ENCODE results near the gene SPPL2A. TPM values are rescaled to one million over a fixed set of nuclear protein-coding genes. Genes with fewer than 3 reads are reported as not detected.
A peak's percentile ranks its signal among the peaks of the same experiment; 100 is the strongest.

The SPPL2A gene
- total RNA-seq, 1 experiment from 2014 or later, result 115 TPM

DNA sequence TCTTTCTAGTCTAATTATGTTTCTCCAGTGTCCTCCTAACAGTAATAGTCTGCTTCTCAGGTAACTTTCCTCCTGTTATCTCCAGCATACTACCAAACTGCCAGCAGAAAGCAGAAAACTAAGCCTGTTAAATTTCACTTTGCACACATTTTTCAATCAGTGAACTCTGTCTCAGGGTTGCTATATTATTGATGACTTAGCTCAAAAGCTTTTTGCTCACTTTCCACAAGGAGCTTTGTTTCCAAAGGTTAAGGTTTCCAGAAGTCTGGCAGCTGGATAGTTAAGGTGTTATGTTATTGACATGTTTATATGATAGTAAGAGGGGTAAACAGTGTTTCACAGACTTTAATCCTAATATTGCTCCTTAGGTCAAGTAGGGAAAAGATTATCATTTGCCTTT, 84.0 kb downstream of the SPPL2A start:
- TF ChIP-seq, protein P1, sequence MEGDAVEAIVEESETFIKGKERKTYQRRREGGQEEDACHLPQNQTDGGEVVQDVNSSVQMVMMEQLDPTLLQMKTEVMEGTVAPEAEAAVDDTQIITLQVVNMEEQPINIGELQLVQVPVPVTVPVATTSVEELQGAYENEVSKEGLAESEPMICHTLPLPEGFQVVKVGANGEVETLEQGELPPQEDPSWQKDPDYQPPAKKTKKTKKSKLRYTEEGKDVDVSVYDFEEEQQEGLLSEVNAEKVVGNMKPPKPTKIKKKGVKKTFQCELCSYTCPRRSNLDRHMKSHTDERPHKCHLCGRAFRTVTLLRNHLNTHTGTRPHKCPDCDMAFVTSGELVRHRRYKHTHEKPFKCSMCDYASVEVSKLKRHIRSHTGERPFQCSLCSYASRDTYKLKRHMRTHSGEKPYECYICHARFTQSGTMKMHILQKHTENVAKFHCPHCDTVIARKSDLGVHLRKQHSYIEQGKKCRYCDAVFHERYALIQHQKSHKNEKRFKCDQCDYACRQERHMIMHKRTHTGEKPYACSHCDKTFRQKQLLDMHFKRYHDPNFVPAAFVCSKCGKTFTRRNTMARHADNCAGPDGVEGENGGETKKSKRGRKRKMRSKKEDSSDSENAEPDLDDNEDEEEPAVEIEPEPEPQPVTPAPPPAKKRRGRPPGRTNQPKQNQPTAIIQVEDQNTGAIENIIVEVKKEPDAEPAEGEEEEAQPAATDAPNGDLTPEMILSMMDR (IDR thresholded peaks at IDR 0.05; ENCODE audit: unreplicated experiment), result no peak
- H3K4me3 Mint-ChIP-seq (ENCODE audit: low read depth, unreplicated experiment), result no peak overlapping the region
- no peak for DNase-seq
- H3K27ac Mint-ChIP-seq (ENCODE audit: unreplicated experiment), result no peak overlapping the region
- no TSS peak for BruUV-seq (replicated peaks)
- H3K27me3 Mint-ChIP-seq (ENCODE audit: unreplicated experiment), result no peaks in the 10 kb centered on the region
- H3K9me3 Mint-ChIP-seq (ENCODE audit: low read depth, unreplicated experiment), result no peaks in the 10 kb centered on the region
- intact Hi-C loops (cut with micrococcal nuclease; ENCODE audit: unreplicated experiment), result no loop called here
- peaks cover 30% of the 10 kb centered on the region for H3K4me1 Mint-ChIP-seq (ENCODE audit: low read depth, unreplicated experiment)
- CTCF ChIA-PET, result interaction anchor here (0.7 kb wide), 1 partner anchor 10 kb away, joined by 3 read pairs; no protein-coding TSS in a partner anchor
- H3K36me3 Mint-ChIP-seq (ENCODE audit: insufficient read depth, unreplicated experiment), result peaks cover 26% of the 10 kb centered on the region

DNA sequence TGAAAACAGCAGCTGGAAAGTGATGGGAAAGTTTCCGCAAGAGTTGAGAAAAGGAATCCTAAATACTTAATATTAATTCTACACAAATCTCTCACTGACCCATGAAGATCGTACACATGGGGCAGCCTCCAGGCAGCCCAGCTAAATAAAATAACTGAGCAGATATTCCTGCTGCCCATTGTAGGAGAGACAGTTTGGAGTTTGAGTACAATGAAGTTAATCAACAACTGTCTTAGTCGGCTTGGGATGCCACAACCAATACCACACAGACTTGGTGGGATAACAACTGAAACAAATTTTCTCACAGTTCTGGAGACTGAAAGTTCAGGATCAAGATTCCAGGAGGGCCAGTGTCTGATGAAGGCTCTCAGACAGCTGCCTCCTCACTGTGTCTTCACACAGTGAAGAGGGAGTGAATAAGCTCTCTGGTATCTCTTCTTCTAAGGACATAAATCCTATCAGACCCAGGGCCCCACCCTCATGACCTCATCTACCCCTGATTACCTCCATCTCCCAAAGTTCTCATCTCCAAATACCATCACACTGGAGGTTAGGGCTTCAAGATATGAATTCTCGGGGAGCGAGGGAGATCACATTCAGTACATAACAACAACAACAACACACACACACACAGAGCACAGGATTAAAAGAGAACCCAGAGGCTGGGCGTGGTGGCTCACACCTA, 88.6 kb downstream of the SPPL2A start:
- H3K4me3 Mint-ChIP-seq (ENCODE audit: low read depth, unreplicated experiment), result no peak overlapping the region

DNA sequence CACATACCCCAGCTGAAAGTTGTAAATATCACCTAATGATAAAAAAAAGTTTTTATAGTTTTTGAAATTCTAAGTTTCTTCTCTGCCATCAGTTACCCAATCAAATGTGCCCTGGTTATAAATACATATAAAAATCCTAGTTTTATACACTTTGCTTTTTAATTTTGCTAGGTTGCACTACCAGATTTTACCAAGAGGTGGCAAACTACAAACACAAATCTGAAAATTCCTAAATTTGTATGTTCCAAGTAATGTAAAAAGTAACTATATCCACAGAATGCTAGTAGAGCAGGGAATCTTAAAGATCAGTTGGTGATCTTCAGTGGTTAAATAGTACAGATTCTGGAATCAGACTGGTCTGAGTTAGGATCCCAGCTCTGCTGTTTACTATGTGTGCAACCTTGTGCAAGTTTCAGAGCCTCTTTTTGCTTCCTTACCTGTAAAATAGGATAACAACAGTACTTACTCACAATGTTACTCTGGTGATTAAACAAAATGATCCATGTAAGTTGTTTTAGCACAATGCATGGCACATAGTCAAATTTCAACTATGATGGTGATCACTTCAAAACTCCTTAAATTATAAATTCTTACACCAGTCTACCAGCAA, 89.9 kb downstream of the SPPL2A start:
- peak; percentile 27 for DNase-seq
- intact Hi-C loops (cut with micrococcal nuclease; ENCODE audit: unreplicated experiment), result loop anchor here (1.0 kb wide), 2 partner anchors 202 to 232 kb away; no protein-coding TSS in a partner anchor
- H3K4me3 Mint-ChIP-seq (ENCODE audit: low read depth, unreplicated experiment), result no peak overlapping the region
- peaks cover 9% of the 10 kb centered on the region for H3K4me1 Mint-ChIP-seq (ENCODE audit: low read depth, unreplicated experiment)
- CTCF ChIA-PET, result interaction anchor here (1.9 kb wide), 1 partner anchor 210 kb away, joined by 7 read pairs; no protein-coding TSS in a partner anchor
- no TSS peak for BruUV-seq (replicated peaks)
- TF ChIP-seq, protein P1 (IDR thresholded peaks at IDR 0.05; ENCODE audit: unreplicated experiment), result peak; percentile 68
- no peaks in the 10 kb centered on the region for H3K9me3 Mint-ChIP-seq (ENCODE audit: low read depth, unreplicated experiment)
- H3K36me3 Mint-ChIP-seq (ENCODE audit: insufficient read depth, unreplicated experiment), result peaks cover 12% of the 10 kb centered on the region
- H3K27ac Mint-ChIP-seq (ENCODE audit: unreplicated experiment), result no peak overlapping the region
- no peaks in the 10 kb centered on the region for H3K27me3 Mint-ChIP-seq (ENCODE audit: unreplicated experiment)

More for the DNA sequence above, 88.6 kb downstream of the SPPL2A start:
- intact Hi-C loops (cut with micrococcal nuclease; ENCODE audit: unreplicated experiment), result no loop called here
- Mint-ChIP-seq H3K4me1 (ENCODE audit: low read depth, unreplicated experiment) (peaks cover 17% of the 10 kb centered on the region), H3K9me3 (ENCODE audit: low read depth, unreplicated experiment) (no peaks in the 10 kb centered on the region), H3K36me3 (ENCODE audit: insufficient read depth, unreplicated experiment) (peaks cover 12% of the 10 kb centered on the region), H3K27me3 (ENCODE audit: unreplicated experiment) (no peaks in the 10 kb centered on the region), H3K27ac (ENCODE audit: unreplicated experiment) (peak overlapping the region; percentile 32)
- DNase-seq, result no peak
- CTCF ChIA-PET, result interaction anchor here (0.6 to 1.9 kb wide), 2 partner anchors 208 to 225 kb away, joined by 4 to 7 read pairs; no protein-coding TSS in a partner anchor
- BruUV-seq (replicated peaks), result no TSS peak
- TF ChIP-seq, protein P1 (IDR thresholded peaks at IDR 0.05; ENCODE audit: unreplicated experiment), result no peak

DNA sequence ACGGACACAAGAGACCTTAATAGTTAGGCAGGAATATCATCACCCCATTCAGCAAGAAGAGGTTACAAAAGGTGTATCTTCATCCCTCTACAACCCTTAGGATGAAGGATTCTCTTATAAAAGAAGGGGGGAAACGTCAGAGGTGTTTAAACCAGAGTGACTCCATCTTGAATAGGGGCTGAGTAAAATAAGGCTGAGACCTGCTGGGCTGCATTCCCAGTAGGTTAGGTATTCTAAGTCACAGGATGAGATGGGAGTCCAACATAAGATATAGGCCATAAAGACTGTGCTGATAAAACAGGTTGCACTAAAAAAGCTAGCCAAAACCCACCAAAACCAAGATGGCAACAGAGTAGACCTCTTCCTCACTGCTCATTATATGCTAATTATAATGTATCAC, 95.4 kb downstream of the SPPL2A start:
- H3K4me1 Mint-ChIP-seq (ENCODE audit: low read depth, unreplicated experiment), result no peaks in the 10 kb centered on the region
- H3K4me3 Mint-ChIP-seq (ENCODE audit: low read depth, unreplicated experiment), result no peak overlapping the region
- CTCF ChIA-PET, result no interaction called here
- TF ChIP-seq, protein P1 (IDR thresholded peaks at IDR 0.05; ENCODE audit: unreplicated experiment), result no peak
- H3K27ac Mint-ChIP-seq (ENCODE audit: unreplicated experiment), result no peak overlapping the region
- H3K36me3 Mint-ChIP-seq (ENCODE audit: insufficient read depth, unreplicated experiment), result peaks cover 1% of the 10 kb centered on the region
- no peak for DNase-seq
- no peaks in the 10 kb centered on the region for H3K27me3 Mint-ChIP-seq (ENCODE audit: unreplicated experiment)
- BruUV-seq (replicated peaks), result no TSS peak
- H3K9me3 Mint-ChIP-seq (ENCODE audit: low read depth, unreplicated experiment), result no peaks in the 10 kb centered on the region
- intact Hi-C loops (cut with micrococcal nuclease; ENCODE audit: unreplicated experiment), result no loop called here
